Heart left ventricle (tissue), 13 donors: ENCODE results near the gene LTF.

Source experiments
- POLR2A ChIP-seq, 2 donors: fragments of 450-650 bp; IDR thresholded peaks; one replicate each; pipeline ENCODE4 v1.6.1; 2017; ENCODE audit warnings: antibody characterized with exemption in 2 of 2, mild to moderate bottlenecking in 2 of 2, moderate library complexity in 2 of 2
- TF ChIP-seq, protein P1 (sequence below), 12 donors: fragments of 200-600 bp; sonication (generic) in 4 of 12; IDR thresholded peaks; one replicate each; pipeline versions ENCODE4 v1.5.0 to v1.8.0; 2018 to 2022; ENCODE audit warnings: antibody characterized with exemption in 12 of 12, mild to moderate bottlenecking in 5 of 12
- donor health status: ischemic (EF 13 %, LVEDD 7.1; RV severe dilation, severe dysfunction).
- donor health status: DM: no; HTN: yes; CAD: no.
- donor health status: DM: no; HTN: no; CAD: no.
- donor health status: ischemic (EF 25% LVEDD 6.9; RV normal size, moderate dysfunction).
- donor health status: ischemic (EF 25% LVEDD 5.7; RV mildly dilated, moderate dysfunction).
- donor health status: ischemic (EF 35%, LVEDD 5.7; RV mildly dilated, moderate dysfunction).
- donor health status: nonischemic (EF 11% LVEDD 7.7; RV severe dilation, severe dysfunction).
- donor health status: DM: yes; HTN: yes; CAD: no.
- donor health status: PGD.
- donor health status: ischemic (EF 29% LVEDD 5.4; RV normal size, mild dysfunction).
- donor health status: nonischemic (EF 23%, LVEDD 6.1; RV moderate dilation, normal function).

DNA sequence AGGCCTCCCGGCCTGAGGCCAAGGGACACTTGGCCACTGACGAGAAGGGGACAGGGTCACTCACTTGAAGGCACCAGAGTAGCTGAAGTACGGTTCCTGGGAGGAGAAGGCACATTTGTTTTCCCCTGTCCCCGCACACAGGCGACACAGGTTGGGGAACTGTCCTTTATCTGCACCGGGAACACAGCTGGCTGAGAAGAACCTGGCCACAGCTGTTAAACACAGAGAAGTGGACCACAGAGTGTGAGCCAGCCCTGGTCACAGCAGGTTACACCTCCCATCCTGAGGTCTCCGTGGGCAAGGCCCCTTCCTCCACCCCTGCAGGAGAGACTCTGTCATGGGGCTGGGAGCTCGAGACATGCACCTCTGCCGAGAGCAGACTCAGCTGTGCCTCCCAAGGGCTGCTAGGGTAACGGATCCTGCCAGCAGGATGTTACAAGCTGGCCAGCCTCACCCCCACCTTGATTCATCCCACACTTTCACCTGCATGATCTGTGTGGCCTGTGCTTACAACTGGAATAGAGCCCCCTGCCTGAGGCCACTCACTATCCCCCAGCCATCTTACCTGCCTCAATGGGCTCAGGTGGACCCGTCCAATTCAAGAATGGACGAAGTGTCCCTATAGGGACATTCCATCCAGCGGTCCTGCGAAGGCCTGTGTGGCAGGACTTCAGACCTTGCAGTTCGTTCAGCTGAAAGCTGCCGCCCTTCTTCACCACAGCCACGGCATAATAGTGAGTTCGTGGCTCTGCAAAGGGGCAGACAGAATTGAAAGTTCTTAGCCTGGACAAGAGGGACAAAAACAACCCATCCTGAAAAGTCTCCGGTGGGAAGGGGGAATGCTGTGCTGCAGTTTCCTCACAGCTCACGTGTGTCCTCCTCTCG, 9.2 kb downstream of the LTF start:
- TF ChIP-seq, protein P1, sequence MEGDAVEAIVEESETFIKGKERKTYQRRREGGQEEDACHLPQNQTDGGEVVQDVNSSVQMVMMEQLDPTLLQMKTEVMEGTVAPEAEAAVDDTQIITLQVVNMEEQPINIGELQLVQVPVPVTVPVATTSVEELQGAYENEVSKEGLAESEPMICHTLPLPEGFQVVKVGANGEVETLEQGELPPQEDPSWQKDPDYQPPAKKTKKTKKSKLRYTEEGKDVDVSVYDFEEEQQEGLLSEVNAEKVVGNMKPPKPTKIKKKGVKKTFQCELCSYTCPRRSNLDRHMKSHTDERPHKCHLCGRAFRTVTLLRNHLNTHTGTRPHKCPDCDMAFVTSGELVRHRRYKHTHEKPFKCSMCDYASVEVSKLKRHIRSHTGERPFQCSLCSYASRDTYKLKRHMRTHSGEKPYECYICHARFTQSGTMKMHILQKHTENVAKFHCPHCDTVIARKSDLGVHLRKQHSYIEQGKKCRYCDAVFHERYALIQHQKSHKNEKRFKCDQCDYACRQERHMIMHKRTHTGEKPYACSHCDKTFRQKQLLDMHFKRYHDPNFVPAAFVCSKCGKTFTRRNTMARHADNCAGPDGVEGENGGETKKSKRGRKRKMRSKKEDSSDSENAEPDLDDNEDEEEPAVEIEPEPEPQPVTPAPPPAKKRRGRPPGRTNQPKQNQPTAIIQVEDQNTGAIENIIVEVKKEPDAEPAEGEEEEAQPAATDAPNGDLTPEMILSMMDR (IDR thresholded peaks at IDR 0.05), result no peak
- TF ChIP-seq POLR2A (IDR thresholded peaks at IDR 0.05), result no peak
